Subcutaneous adipose tissue (tissue), 4 donors: ENCODE data around the gene HDAC6. TPM values are rescaled to one million over a fixed set of nuclear protein-coding genes. Genes with fewer than 3 reads are reported as not detected.

Experiments used
- small RNA-seq: library from RNA; depleted of rRNA; stranded (forward); fragments of <200 nt; gene quantifications from one replicate; pipeline ENCODE3, GENCODE V24; 2016
- total RNA-seq, 4 donors: library from RNA; depleted of rRNA; stranded (reverse); fragments of >200 nt; gene quantifications; one replicate each; pipeline ENCODE4 v1.1.0, GENCODE V29; 2016
- TF ChIP-seq, protein P1 (sequence below): fragments of 450-650 bp; IDR thresholded peaks from one replicate; pipeline ENCODE4 v1.5.1; 2016; ENCODE audit warnings: low read depth, mild to moderate bottlenecking, control low read depth, antibody characterized with exemption, moderate library complexity

The HDAC6 gene
- total RNA-seq, 4 donors from 2014 or later, result 24.9 to 74.6 (median 59.8) TPM

DNA sequence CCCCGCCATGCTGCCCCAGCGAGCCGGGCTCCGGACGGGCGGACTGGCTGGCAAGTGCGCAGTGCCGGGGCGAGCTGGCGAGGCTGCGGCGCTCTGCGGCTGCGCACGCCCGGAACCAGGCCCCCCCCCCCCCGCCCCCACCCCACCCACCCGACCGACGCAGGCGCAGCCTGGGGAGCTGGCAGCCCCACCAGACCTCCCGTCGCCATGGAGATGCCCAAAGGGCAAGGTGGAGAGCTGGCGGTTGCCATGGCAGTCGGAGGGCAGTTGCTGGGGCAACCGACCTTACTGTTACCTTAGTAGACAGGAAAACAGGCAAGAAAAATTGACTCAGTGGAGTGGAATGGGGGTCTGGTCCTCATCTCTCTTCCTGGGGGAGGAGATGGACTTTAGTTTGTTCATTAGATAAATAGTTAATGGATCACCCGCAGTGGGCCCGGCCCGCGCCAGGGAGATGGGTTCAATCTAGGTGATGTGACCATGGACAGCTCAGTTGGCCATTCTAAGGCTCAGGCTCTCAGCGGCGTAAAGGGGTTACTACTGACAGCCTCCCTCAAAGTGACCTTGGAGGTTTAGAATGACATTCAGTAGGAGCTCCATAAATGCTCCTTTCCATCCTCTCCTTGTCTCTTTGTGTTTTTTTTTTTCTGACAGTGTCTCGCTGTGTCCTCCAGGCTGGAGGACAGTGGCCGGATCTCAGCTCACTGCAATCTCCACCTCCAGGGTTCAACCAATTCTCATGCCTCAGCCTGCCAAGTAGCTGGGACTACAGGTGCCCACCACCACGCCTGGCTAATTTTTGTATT, 33.9 kb downstream of the HDAC6 start, which contains the start of gene PCSK1N:
TSS of gene PCSK1N (minus strand) at position 87 of the 806 bp plus-strand sequence. CDS start at position 9, 78 bp downstream.
- TF ChIP-seq, protein P1, sequence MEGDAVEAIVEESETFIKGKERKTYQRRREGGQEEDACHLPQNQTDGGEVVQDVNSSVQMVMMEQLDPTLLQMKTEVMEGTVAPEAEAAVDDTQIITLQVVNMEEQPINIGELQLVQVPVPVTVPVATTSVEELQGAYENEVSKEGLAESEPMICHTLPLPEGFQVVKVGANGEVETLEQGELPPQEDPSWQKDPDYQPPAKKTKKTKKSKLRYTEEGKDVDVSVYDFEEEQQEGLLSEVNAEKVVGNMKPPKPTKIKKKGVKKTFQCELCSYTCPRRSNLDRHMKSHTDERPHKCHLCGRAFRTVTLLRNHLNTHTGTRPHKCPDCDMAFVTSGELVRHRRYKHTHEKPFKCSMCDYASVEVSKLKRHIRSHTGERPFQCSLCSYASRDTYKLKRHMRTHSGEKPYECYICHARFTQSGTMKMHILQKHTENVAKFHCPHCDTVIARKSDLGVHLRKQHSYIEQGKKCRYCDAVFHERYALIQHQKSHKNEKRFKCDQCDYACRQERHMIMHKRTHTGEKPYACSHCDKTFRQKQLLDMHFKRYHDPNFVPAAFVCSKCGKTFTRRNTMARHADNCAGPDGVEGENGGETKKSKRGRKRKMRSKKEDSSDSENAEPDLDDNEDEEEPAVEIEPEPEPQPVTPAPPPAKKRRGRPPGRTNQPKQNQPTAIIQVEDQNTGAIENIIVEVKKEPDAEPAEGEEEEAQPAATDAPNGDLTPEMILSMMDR, result no peak

DNA sequence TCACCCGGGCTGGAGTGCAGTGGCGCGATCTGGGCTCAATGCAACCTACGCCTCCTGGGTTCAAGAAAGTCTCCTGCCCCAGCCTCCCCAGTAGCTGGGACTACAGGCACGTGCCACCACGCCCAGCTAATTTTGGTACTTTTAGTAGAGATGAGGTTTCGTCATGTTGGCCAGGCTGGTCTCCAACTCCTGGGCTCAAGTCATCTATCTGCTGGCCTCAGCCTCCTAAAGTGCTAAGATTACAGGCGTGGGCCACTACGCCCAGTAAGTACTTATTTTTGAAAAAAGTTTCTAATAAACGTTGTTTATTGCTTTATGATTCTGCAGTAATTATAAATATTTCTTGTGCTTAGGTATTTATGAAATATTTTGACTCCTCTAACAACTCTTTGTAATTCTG, 37.8 kb downstream of the HDAC6 start:
- TF ChIP-seq, protein P1, result no peak

DNA sequence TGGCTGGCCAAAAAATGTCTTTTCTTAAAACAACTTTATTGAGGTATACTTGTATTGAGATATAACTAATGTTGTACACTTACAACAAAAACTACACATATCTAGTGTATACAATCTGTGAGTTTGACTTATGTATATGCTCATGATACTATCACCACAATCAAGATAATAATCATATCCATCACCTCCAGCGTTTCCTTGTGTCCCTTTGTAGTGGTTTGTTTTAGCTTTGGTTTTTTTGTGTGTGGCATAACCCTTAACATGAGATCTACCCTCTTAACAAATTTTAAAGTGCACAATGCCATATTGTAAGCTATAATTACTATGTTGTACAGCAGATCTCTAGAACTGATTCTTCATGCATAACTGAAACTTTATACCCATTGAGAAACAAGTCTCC, 47.0 kb downstream of the HDAC6 start:
- TF ChIP-seq, protein P1, result no peak

DNA sequence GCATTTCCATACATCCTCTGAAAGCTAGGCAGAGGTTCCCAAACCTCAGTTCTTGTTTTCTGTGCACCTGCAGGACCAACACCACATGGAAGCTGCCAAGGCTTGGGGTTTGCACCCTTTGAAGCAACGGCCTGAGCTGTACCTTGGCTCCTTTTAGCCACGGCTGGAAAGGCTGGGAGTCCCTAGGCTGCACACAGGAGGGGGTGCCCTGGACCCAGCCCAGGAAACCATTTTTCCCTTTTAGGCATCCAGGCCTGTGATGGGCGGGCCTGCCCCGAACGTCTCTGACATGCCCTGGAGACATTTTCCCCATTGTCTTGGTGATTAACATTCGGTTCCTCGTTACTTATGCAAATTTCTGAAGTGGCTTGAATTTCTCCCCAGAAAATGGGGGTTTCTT, 51.0 kb downstream of the HDAC6 start:
- TF ChIP-seq, protein P1, result no peak

DNA sequence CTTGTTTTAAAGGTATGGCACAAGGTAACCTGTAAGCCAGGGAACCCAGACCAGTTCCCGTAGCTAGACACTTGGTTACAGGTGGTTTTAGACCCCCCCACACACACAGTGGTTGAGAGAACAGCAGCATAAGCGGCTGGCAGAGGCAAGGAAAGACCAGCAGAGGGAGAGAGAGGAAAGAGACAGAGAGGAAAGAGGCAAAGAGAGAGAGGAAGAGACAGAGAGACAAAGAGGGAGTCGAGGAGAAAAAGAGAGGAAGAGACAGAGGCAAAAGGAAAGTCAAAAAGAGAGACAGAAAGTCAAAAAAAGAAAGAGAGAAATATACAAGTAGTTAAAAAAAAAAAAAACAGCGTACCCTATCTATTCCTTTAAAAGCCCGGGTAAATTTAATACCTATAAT, 53.0 kb downstream of the HDAC6 start:
- TF ChIP-seq, protein P1, result no peak

DNA sequence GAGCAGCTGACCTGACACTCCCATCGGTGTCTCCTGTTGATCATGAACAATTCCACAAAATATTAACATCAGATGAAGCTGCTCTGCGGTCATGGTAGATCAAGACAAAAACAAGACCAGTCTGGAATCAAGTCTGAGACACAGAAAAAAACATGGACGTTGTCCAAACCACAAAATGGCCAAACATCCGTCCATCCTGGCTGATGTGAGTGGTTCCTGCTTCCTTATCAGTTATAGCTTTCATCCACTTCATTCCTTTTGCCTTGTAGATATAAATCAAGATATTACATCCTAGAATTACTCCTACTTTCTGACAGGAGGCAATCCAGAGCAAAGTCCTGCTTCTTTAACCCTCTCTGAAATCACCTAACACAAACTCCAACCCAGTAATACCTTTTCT, 62.3 kb downstream of the HDAC6 start:
- TF ChIP-seq, protein P1, result no peak

Small RNA genes within 50 kb of the gene (small RNA-seq; reads per million reads assigned to genes)
- not detected for gene RNU6-29P

Other genes starting within 250 kb of the HDAC6 start
- gene RBM3, start 227.6 kb upstream of the HDAC6 start, total RNA-seq, result 100 to 1,000 TPM; 255 to 303 (median 293) TPM
- gene WDR13, start 204.6 kb upstream of the HDAC6 start, total RNA-seq, result 100 to 1,000 TPM in 3 of 4 donors, 10 to 100 TPM in 1; 71.9 to 119 (median 105) TPM
- 10 to 100 TPM in 3 of 4 donors, 1 to 10 TPM in 1; 7.9 to 27.9 (median 13.8) TPM for gene WAS, start 118.3 kb upstream of the HDAC6 start, total RNA-seq
- gene SUV39H1, start 105.3 kb upstream of the HDAC6 start, total RNA-seq, result 10 to 100 TPM in 1 of 4 donors, 1 to 10 TPM in 3; 2.7 to 15.4 (median 6.0) TPM
- not detected for gene GLOD5, start 40.3 kb upstream of the HDAC6 start, total RNA-seq
- under 1 TPM in 2 of 4 donors, not detected in 2; 0.34 to 0.44 TPM for gene GATA1, start 15.5 kb upstream of the HDAC6 start, total RNA-seq
- gene ERAS, start 24.4 kb downstream of the HDAC6 start, total RNA-seq, result not detected
- gene PCSK1N, start 33.5 kb downstream of the HDAC6 start, total RNA-seq, result under 1 TPM in 1 of 4 donors, not detected in 3; 0.44 TPM
- gene TIMM17B, start 95.7 kb downstream of the HDAC6 start, total RNA-seq, result 10 to 100 TPM; 14.3 to 27.3 (median 22.9) TPM
- 10 to 100 TPM; 41.9 to 53.9 (median 44.3) TPM for gene PQBP1, start 95.9 kb downstream of the HDAC6 start, total RNA-seq
- gene SLC35A2, start 109.6 kb downstream of the HDAC6 start, total RNA-seq, result 10 to 100 TPM in 2 of 4 donors, 1 to 10 TPM in 2; 6.6 to 13.9 (median 10.0) TPM
- 10 to 100 TPM in 1 of 4 donors, 1 to 10 TPM in 3; 3.4 to 11.7 (median 5.5) TPM for gene PIM2, start 117.0 kb downstream of the HDAC6 start, total RNA-seq
- gene OTUD5, start 155.5 kb downstream of the HDAC6 start, total RNA-seq, result 10 to 100 TPM; 24.0 to 47.5 (median 29.9) TPM
- gene KCND1, start 169.8 kb downstream of the HDAC6 start, total RNA-seq, result 1 to 10 TPM in 2 of 4 donors, under 1 TPM in 2; 0.49 to 1.7 (median 1.1) TPM
- gene GRIPAP1, start 200.2 kb downstream of the HDAC6 start, total RNA-seq, result 10 to 100 TPM; 20.7 to 46.3 (median 33.4) TPM
- 100 to 1,000 TPM in 1 of 4 donors, 10 to 100 TPM in 3; 50.9 to 148 (median 72.8) TPM for gene TFE3, start 241.3 kb downstream of the HDAC6 start, total RNA-seq